ENCODE measurements around the gene SCFD1.

DNA sequence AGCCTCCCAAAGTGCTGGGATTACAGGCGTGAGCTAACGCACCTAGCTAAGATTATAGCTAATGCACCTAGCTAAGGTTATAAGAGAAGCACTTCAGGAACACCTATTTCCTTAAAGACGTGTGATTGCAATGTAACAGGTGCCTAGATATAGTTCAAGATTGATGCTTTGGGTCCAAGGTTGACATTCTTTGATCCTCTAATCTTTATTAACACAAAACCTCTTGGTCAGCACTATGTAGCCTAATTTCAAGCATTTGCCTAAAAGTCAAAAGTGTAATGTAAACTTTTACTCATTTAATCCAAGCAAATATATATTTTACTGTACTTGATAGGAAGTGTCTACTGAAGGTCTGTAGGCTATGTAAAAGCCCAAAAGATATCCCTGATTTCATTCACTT, 36.5 kb downstream of the SCFD1 start:
- TF ChIP-seq, protein P1, sequence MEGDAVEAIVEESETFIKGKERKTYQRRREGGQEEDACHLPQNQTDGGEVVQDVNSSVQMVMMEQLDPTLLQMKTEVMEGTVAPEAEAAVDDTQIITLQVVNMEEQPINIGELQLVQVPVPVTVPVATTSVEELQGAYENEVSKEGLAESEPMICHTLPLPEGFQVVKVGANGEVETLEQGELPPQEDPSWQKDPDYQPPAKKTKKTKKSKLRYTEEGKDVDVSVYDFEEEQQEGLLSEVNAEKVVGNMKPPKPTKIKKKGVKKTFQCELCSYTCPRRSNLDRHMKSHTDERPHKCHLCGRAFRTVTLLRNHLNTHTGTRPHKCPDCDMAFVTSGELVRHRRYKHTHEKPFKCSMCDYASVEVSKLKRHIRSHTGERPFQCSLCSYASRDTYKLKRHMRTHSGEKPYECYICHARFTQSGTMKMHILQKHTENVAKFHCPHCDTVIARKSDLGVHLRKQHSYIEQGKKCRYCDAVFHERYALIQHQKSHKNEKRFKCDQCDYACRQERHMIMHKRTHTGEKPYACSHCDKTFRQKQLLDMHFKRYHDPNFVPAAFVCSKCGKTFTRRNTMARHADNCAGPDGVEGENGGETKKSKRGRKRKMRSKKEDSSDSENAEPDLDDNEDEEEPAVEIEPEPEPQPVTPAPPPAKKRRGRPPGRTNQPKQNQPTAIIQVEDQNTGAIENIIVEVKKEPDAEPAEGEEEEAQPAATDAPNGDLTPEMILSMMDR (IDR thresholded peaks at IDR 0.05 in 8 of 11, conservative IDR thresholded peaks at IDR 0.05 in 3 of 11), result no peak
- TF ChIP-seq POLR2A (IDR thresholded peaks at IDR 0.05) (no peak), POLR2AphosphoS5 (IDR thresholded peaks at IDR 0.05) (no peak)

All from spleen (tissue), 7 donors.